ENCODE data around the gene PBX3. TPM values are rescaled to one million over a fixed set of nuclear protein-coding genes. Genes with fewer than 3 reads are reported as not detected.

Gene PBX3
- total and polyA plus RNA-seq, 9 of the 15 experiments (the other 6 are each of a cell fraction or from before 2014, with no cell fraction given) = 0.14 to 5.8 (median 0.92) TPM

DNA sequence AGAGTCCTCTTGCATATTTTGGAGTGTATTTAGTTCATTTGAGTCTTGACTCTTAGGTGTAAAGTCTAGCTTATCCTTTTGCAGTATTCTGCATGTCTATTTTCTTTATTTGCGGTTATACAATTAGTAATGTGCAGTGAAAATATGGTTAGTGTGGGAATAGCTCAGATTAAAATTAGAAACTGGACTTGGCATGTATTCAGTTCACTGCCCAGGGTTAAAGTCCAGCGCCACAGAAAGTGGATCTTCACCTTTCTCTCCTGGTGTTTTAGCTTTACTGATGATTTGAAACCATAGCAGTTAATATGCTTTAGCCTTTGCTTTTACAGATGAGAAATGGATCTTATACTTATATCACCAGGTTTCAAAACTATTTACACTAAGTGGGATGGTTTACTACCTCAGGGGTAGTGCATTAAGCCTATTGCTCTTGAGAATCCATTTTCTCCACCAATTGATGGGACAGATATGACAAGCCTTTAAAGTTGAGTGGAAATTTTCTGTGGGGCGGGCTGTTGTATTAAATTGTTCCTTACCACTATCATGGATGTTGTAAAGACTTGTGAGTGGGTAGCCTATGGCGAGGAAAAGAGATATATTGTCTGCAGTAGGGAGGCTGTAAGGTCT is 48.9 kb downstream of the PBX3 start (continued):
- TF ChIP-seq, protein P1, sequence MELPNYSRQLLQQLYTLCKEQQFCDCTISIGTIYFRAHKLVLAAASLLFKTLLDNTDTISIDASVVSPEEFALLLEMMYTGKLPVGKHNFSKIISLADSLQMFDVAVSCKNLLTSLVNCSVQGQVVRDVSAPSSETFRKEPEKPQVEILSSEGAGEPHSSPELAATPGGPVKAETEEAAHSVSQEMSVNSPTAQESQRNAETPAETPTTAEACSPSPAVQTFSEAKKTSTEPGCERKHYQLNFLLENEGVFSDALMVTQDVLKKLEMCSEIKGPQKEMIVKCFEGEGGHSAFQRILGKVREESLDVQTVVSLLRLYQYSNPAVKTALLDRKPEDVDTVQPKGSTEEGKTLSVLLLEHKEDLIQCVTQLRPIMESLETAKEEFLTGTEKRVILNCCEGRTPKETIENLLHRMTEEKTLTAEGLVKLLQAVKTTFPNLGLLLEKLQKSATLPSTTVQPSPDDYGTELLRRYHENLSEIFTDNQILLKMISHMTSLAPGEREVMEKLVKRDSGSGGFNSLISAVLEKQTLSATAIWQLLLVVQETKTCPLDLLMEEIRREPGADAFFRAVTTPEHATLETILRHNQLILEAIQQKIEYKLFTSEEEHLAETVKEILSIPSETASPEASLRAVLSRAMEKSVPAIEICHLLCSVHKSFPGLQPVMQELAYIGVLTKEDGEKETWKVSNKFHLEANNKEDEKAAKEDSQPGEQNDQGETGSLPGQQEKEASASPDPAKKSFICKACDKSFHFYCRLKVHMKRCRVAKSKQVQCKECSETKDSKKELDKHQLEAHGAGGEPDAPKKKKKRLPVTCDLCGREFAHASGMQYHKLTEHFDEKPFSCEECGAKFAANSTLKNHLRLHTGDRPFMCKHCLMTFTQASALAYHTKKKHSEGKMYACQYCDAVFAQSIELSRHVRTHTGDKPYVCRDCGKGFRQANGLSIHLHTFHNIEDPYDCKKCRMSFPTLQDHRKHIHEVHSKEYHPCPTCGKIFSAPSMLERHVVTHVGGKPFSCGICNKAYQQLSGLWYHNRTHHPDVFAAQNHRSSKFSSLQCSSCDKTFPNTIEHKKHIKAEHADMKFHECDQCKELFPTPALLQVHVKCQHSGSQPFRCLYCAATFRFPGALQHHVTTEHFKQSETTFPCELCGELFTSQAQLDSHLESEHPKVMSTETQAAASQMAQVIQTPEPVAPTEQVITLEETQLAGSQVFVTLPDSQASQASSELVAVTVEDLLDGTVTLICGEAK (IDR thresholded peaks at IDR 0.05) = no peak
- TF ChIP-seq, protein P1 (CRISPR knock-in tag; IDR thresholded peaks at IDR 0.05) = no peak
- TF ChIP-seq HMG20B (CRISPR knock-in tag; IDR thresholded peaks at IDR 0.05) = no peak
- TF ChIP-seq TEAD2 (tag; IDR thresholded peaks at IDR 0.05) = no peak
- TF ChIP-seq COPS2 (conservative IDR thresholded peaks at IDR 0.05) = no peak
- no peak for TF ChIP-seq DEAF1 (CRISPR knock-in tag; IDR thresholded peaks at IDR 0.05)
- no peak for TF ChIP-seq RCOR1 (IDR thresholded peaks at IDR 0.05; ENCODE audit: borderline replicate concordance in 1 of 2, low read depth in 2 of 2, low read length in 2 of 2)
- TF ChIP-seq GATA2 (CRISPR knock-in tag; IDR thresholded peaks at IDR 0.05) = no peak
- no peak for TF ChIP-seq TEAD1 (CRISPR knock-in tag; IDR thresholded peaks at IDR 0.05)
- TF ChIP-seq RFX1 (IDR thresholded peaks at IDR 0.05) = no peak
- TF ChIP-seq ZNF717 (CRISPR knock-in tag; IDR thresholded peaks at IDR 0.05) = no peak
- no peak for TF ChIP-seq NFRKB (IDR thresholded peaks at IDR 0.05; ENCODE audit: low read depth)
- TF ChIP-seq NELFE (IDR thresholded peaks at IDR 0.05; ENCODE audit: insufficient read depth, insufficient read length) = no peak
- no peak for TF ChIP-seq BDP1 (IDR thresholded peaks at IDR 0.05; ENCODE audit: insufficient read depth, insufficient read length)
- no peak for TF ChIP-seq ZNF23 (CRISPR knock-in tag; IDR thresholded peaks at IDR 0.05)
